Measurements from ENCODE around the gene CFAP46.

- TF ChIP-seq ISL1 (CRISPR knock-in tag; IDR thresholded peaks at IDR 0.05) = no peak
- TF ChIP-seq PPARA (CRISPR knock-in tag; IDR thresholded peaks at IDR 0.05; ENCODE audit: borderline replicate concordance) = no peak
- TF ChIP-seq, protein P1, sequence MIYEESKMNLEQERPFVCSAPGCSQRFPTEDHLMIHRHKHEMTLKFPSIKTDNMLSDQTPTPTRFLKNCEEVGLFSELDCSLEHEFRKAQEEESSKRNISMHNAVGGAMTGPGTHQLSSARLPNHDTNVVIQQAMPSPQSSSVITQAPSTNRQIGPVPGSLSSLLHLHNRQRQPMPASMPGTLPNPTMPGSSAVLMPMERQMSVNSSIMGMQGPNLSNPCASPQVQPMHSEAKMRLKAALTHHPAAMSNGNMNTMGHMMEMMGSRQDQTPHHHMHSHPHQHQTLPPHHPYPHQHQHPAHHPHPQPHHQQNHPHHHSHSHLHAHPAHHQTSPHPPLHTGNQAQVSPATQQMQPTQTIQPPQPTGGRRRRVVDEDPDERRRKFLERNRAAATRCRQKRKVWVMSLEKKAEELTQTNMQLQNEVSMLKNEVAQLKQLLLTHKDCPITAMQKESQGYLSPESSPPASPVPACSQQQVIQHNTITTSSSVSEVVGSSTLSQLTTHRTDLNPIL (CRISPR knock-in tag; IDR thresholded peaks at IDR 0.05; ENCODE audit: low read depth) = no peak
- TF ChIP-seq CSRNP3 (CRISPR knock-in tag; IDR thresholded peaks at IDR 0.05) = no peak
- TF ChIP-seq ARNTL (CRISPR knock-in tag; IDR thresholded peaks at IDR 0.05; ENCODE audit: borderline replicate concordance, low read depth) = no peak
- no peak for TF ChIP-seq CSDC2 (CRISPR knock-in tag; IDR thresholded peaks at IDR 0.05)
- TF ChIP-seq ZNF8 (CRISPR knock-in tag; IDR thresholded peaks at IDR 0.05) = no peak
- no peak for TF ChIP-seq BACH2 (CRISPR knock-in tag; IDR thresholded peaks at IDR 0.05; ENCODE audit: borderline replicate concordance)
- no peak for TF ChIP-seq SNAI2 (CRISPR knock-in tag; IDR thresholded peaks at IDR 0.05)
- no peak for TF ChIP-seq POU6F1 (CRISPR knock-in tag; IDR thresholded peaks at IDR 0.05; ENCODE audit: borderline replicate concordance, low read depth)
- no peak for TF ChIP-seq ESRRG (CRISPR knock-in tag; IDR thresholded peaks at IDR 0.05)
- no peak for TF ChIP-seq OSR1 (CRISPR knock-in tag; IDR thresholded peaks at IDR 0.05)
- TF ChIP-seq, protein P2, sequence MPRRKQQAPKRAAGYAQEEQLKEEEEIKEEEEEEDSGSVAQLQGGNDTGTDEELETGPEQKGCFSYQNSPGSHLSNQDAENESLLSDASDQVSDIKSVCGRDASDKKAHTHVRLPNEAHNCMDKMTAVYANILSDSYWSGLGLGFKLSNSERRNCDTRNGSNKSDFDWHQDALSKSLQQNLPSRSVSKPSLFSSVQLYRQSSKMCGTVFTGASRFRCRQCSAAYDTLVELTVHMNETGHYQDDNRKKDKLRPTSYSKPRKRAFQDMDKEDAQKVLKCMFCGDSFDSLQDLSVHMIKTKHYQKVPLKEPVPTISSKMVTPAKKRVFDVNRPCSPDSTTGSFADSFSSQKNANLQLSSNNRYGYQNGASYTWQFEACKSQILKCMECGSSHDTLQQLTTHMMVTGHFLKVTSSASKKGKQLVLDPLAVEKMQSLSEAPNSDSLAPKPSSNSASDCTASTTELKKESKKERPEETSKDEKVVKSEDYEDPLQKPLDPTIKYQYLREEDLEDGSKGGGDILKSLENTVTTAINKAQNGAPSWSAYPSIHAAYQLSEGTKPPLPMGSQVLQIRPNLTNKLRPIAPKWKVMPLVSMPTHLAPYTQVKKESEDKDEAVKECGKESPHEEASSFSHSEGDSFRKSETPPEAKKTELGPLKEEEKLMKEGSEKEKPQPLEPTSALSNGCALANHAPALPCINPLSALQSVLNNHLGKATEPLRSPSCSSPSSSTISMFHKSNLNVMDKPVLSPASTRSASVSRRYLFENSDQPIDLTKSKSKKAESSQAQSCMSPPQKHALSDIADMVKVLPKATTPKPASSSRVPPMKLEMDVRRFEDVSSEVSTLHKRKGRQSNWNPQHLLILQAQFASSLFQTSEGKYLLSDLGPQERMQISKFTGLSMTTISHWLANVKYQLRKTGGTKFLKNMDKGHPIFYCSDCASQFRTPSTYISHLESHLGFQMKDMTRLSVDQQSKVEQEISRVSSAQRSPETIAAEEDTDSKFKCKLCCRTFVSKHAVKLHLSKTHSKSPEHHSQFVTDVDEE (CRISPR knock-in tag; IDR thresholded peaks at IDR 0.05) = no peak
- TF ChIP-seq PATZ1 (CRISPR knock-in tag; IDR thresholded peaks at IDR 0.05; ENCODE audit: borderline replicate concordance) = no peak
These were observed 138.1 kb downstream of the CFAP46 start for GRCh38 chr10:132804287-132804686.

Measured in SK-N-SH treated with all-trans-retinoic acid at 6 μM for 48 hours (cell line).